ENCODE results near the gene GMIP. TPM values are rescaled to one million over a fixed set of nuclear protein-coding genes. Genes with fewer than 3 reads are reported as not detected.
A peak's percentile ranks its signal among the peaks of the same experiment; 100 is the strongest.

The GMIP gene
- total and polyA plus RNA-seq, 2 of the 13 experiments (the other 11 are each of a cell fraction or from before 2014, with no cell fraction given) = 1.5 to 1.8 TPM

- TF ChIP-seq TFE3 (CRISPR knock-in tag; IDR thresholded peaks at IDR 0.05) = no peak
- TF ChIP-seq HCFC1 (IDR thresholded peaks at IDR 0.05; ENCODE audit: low read depth, low read length) = no peak
- TF ChIP-seq NFYB (CRISPR knock-in tag; IDR thresholded peaks at IDR 0.05) = no peak
- TF ChIP-seq WIZ (CRISPR knock-in tag; IDR thresholded peaks at IDR 0.05) = no peak
- TF ChIP-seq ZNF335 (CRISPR knock-in tag; IDR thresholded peaks at IDR 0.05) = no peak
- TF ChIP-seq TAF15 (IDR thresholded peaks at IDR 0.05; ENCODE audit: low read depth, low read length, poor library complexity, severe bottlenecking) = no peak
Measured at GRCh38 chr19:19602713-19603324, 40.6 kb downstream of the GMIP start (continued).

GRCh38 chr19:19602136-19602712, 41.2 kb downstream of the GMIP start:
- POLR2A ChIA-PET = interaction anchor here (1.6 kb wide), 1 partner anchor 62 kb away, joined by 3 read pairs; no protein-coding TSS in a partner anchor
- H2AFZ ChIP-seq (ENCODE audit: low read length) = no peak overlapping the region
- intact Hi-C loops (cut with micrococcal nuclease; ENCODE audit: unreplicated experiment) (no loop called here), in situ Hi-C loops (cut with HindIII; ENCODE audit: extremely low pct_ligation_motif_present, low pct_unique_long_range_greater_than_20kb) (no loop called here)
- DNase-seq (ENCODE audit: low spot score) (peak; percentile 40), ATAC-seq (no peak), FAIRE-seq (no peak)
- no peak overlapping the region for H3K4me3 ChIP-seq (replicated peaks in 1 of 3; ENCODE audit: insufficient read depth in 1 of 3, low read depth in 2 of 3, low read length in 3 of 3)
- no peak overlapping the region for H3K27ac ChIP-seq (ENCODE audit: extremely low read length, insufficient read depth, low read length)
- no TSS peak for BruUV-seq (replicated peaks)
- CTCF ChIA-PET (ENCODE audit: low intra/inter-chr PET ratio, low total read pairs) = no interaction called here
- no peaks in the 10 kb centered on the region for H3K79me2 ChIP-seq (ENCODE audit: insufficient read depth, low read length)
- H3K9me3 ChIP-seq (ENCODE audit: low read length) = no peaks in the 10 kb centered on the region
- no peaks in the 10 kb centered on the region for H3K36me3 ChIP-seq (replicated peaks in 1 of 2; ENCODE audit: control insufficient read depth in 1 of 2, insufficient read depth in 2 of 2, low read length in 2 of 2)
- H3K4me2 ChIP-seq (ENCODE audit: low read depth, low read length) = no peak overlapping the region
- peaks cover 22% of the 10 kb centered on the region for H3K4me1 ChIP-seq (ENCODE audit: insufficient read depth, low read length)
- H4K20me1 ChIP-seq (ENCODE audit: insufficient read depth, low read length) = no peaks in the 10 kb centered on the region
- 12% methylated on average over 9 of the region's 9 CpGs for WGBS (ENCODE audit: low lambda C conversion rate)
- no peaks in the 10 kb centered on the region for H3K27me3 ChIP-seq (ENCODE audit: control insufficient read depth in 1 of 2, insufficient read depth in 2 of 2, low read length in 2 of 2)
- no peak overlapping the region for H3K9ac ChIP-seq (ENCODE audit: insufficient read depth, low read depth, low read length)
- TF ChIP-seq ZNF317 (CRISPR knock-in tag; IDR thresholded peaks at IDR 0.05) = no peak
- no peak for TF ChIP-seq NR3C1 (CRISPR knock-in tag; IDR thresholded peaks at IDR 0.05)
- no peak for TF ChIP-seq ZBTB25 (CRISPR knock-in tag; IDR thresholded peaks at IDR 0.05)
- peak; percentile 52; the same call in 1 of the 2 replicates for TF ChIP-seq ELF3 (CRISPR knock-in tag; IDR thresholded peaks at IDR 0.05)
- TF ChIP-seq CHD2 (IDR thresholded peaks at IDR 0.05; ENCODE audit: low read depth, low read length) = no peak
- TF ChIP-seq NR2F6 (IDR thresholded peaks at IDR 0.05) = peak; percentile 62; the same call in 1 of the 2 replicates
- TF ChIP-seq NR2F6 (CRISPR knock-in tag; IDR thresholded peaks at IDR 0.05) = 0 out of 2 replicates have a peak, but pooled peaks have one; percentile 22
- peak; percentile 42; the same call in 1 of the 2 replicates for TF ChIP-seq ARID5B (CRISPR knock-in tag; IDR thresholded peaks at IDR 0.05)
- no peak for TF ChIP-seq NFIB (CRISPR knock-in tag; IDR thresholded peaks at IDR 0.05; ENCODE audit: borderline replicate concordance)
- no peak for TF ChIP-seq ZNF615 (CRISPR knock-in tag; IDR thresholded peaks at IDR 0.05; ENCODE audit: borderline replicate concordance)
- TF ChIP-seq ZNF10 (CRISPR knock-in tag; IDR thresholded peaks at IDR 0.05; ENCODE audit: borderline replicate concordance, low read depth) = no peak
- TF ChIP-seq TBX2 (CRISPR knock-in tag; IDR thresholded peaks at IDR 0.05; ENCODE audit: borderline replicate concordance) = peak; percentile 33; the same call in 1 of the 2 replicates

Data from HepG2 (cell line).